GM19455 (cell line): Measurements from ENCODE around the gene SLC7A1.

Experiments used
- ATAC-seq: cut with Tn5 transposase; IDR thresholded peaks from one replicate; pipeline ENCODE4 v1.9.1; 2021; ENCODE audit not compliant: unreplicated experiment

Gene SLC7A1

GRCh38 chr13:29532821-29533220 is 62.7 kb downstream of the SLC7A1 start:
- no peak for ATAC-seq

- ATAC-seq: no peak
Measured at GRCh38 chr13:29532116-29532515, 63.4 kb downstream of the SLC7A1 start.

- ATAC-seq: no peak
Measured at GRCh38 chr13:29530901-29531300, 64.6 kb downstream of the SLC7A1 start.

GRCh38 chr13:29529754-29530153 is 65.7 kb downstream of the SLC7A1 start:
- no peak for ATAC-seq

GRCh38 chr13:29527916-29528315 is 67.6 kb downstream of the SLC7A1 start:
- ATAC-seq: no peak

GRCh38 chr13:29527511-29527910 is 68.0 kb downstream of the SLC7A1 start:
- ATAC-seq: no peak

GRCh38 chr13:29526741-29527140 is 68.7 kb downstream of the SLC7A1 start:
- ATAC-seq: no peak

- no peak for ATAC-seq
Measured at GRCh38 chr13:29525757-29526156, 69.7 kb downstream of the SLC7A1 start.

- ATAC-seq: no peak
Measured at GRCh38 chr13:29524641-29525040, 70.8 kb downstream of the SLC7A1 start.

- no peak for ATAC-seq
Measured at GRCh38 chr13:29524176-29524575, 71.3 kb downstream of the SLC7A1 start.

GRCh38 chr13:29523199-29523961 is 72.1 kb downstream of the SLC7A1 start:
- ATAC-seq: no peak

GRCh38 chr13:29522044-29522685 is 73.3 kb downstream of the SLC7A1 start:
- no peak for ATAC-seq

- no peak for ATAC-seq
Measured at GRCh38 chr13:29521336-29521735, 74.2 kb downstream of the SLC7A1 start.

GRCh38 chr13:29520671-29521070 is 74.8 kb downstream of the SLC7A1 start:
- no peak for ATAC-seq

- ATAC-seq: no peak
Measured at GRCh38 chr13:29519921-29520320, 75.6 kb downstream of the SLC7A1 start.

- ATAC-seq: no peak
Measured at GRCh38 chr13:29516880-29517279, 78.6 kb downstream of the SLC7A1 start.

GRCh38 chr13:29516012-29516411 is 79.5 kb downstream of the SLC7A1 start:
- ATAC-seq: no peak

- no peak for ATAC-seq
Measured at GRCh38 chr13:29515372-29515771, 80.1 kb downstream of the SLC7A1 start.

- ATAC-seq: no peak
Measured at GRCh38 chr13:29514720-29515310, 80.7 kb downstream of the SLC7A1 start.

GRCh38 chr13:29513981-29514719 is 81.3 kb downstream of the SLC7A1 start:
- ATAC-seq: no peak
